ENCODE results near the gene PIBF1. TPM values are rescaled to one million over a fixed set of nuclear protein-coding genes. Genes with fewer than 3 reads are reported as not detected.
A peak's percentile ranks its signal among the peaks of the same experiment; 100 is the strongest.

Gene PIBF1
- total RNA-seq, 1 experiment from 2014 or later, result 4.8 TPM

GRCh38 chr13:73055813-73056564 is 274.1 kb downstream of the PIBF1 start:
- peak overlapping the region; percentile 33; the same call in 1 of the 2 replicates for H2AFZ ChIP-seq (ENCODE audit: low read length)
- no peaks in the 10 kb centered on the region for H3K27me3 ChIP-seq (ENCODE audit: low read length)
- peaks cover 38% of the 10 kb centered on the region for H3K79me2 ChIP-seq (ENCODE audit: low read length)
- peak overlapping the region; percentile 69 for H3K4me3 ChIP-seq (ENCODE audit: low read length)
- H3K27ac ChIP-seq (ENCODE audit: low read length), result peak overlapping the region; percentile 67
- intact Hi-C loops (cut with micrococcal nuclease), result loop anchor here (2.0 to 5.0 kb wide), 3 partner anchors 94 to 366 kb away; no protein-coding TSS in a partner anchor
- H3K9ac ChIP-seq (ENCODE audit: low read length), result peak overlapping the region; percentile 73; the same call in 1 of the 2 replicates
- H3F3A ChIP-seq (ENCODE audit: low read length, unreplicated experiment), result peaks cover 3% of the 10 kb centered on the region
- H3K9me2 ChIP-seq (replicated peaks; ENCODE audit: low read length), result no peaks in the 10 kb centered on the region
- peaks cover 9% of the 10 kb centered on the region for H3K36me3 ChIP-seq (ENCODE audit: low read depth, low read length)
- H3K4me2 ChIP-seq (ENCODE audit: low read length), result peak overlapping the region; percentile 89
- ChIA-PET CTCF (no interaction called here), POLR2A (ENCODE audit: unreplicated experiment) (interaction anchor here (0.6 kb wide), 1 partner anchor 14 kb away, joined by 4 read pairs; no protein-coding TSS in a partner anchor)
- ATAC-seq (peak; percentile 19), DNase-seq (peak; percentile 89)
- peaks cover 10% of the 10 kb centered on the region for H4K20me1 ChIP-seq (ENCODE audit: low read length)
- H3K4me1 ChIP-seq (ENCODE audit: insufficient read depth, low read length), result peaks cover 28% of the 10 kb centered on the region
- TF ChIP-seq EZH2phosphoT487 (IDR thresholded peaks at IDR 0.05; ENCODE audit: borderline replicate concordance, low read length) (no peak), CTCF (conservative IDR thresholded peaks at IDR 0.05; ENCODE audit: low read depth, low read length) (no peak), EZH2 (IDR thresholded peaks at IDR 0.05; ENCODE audit: low read length, unreplicated experiment) (no peak)
- no peaks in the 10 kb centered on the region for H3K9me3 ChIP-seq (ENCODE audit: low read length)
- no TSS peak for BruUV-seq (replicated peaks)

GRCh38 chr13:73056565-73056962 is 274.6 kb downstream of the PIBF1 start:
- H3K4me2 ChIP-seq (ENCODE audit: low read length), result peak overlapping the region; percentile 89
- H3K27me3 ChIP-seq (ENCODE audit: low read length), result no peaks in the 10 kb centered on the region
- peaks cover 3% of the 10 kb centered on the region for H3F3A ChIP-seq (ENCODE audit: low read length, unreplicated experiment)
- no TSS peak for BruUV-seq (replicated peaks)
- H3K27ac ChIP-seq (ENCODE audit: low read length), result peak overlapping the region; percentile 67
- H4K20me1 ChIP-seq (ENCODE audit: low read length), result peaks cover 16% of the 10 kb centered on the region
- no peaks in the 10 kb centered on the region for H3K9me3 ChIP-seq (ENCODE audit: low read length)
- peaks cover 28% of the 10 kb centered on the region for H3K4me1 ChIP-seq (ENCODE audit: insufficient read depth, low read length)
- H3K9ac ChIP-seq (ENCODE audit: low read length), result peak overlapping the region; percentile 73
- POLR2A ChIA-PET (ENCODE audit: unreplicated experiment), result interaction anchor here (0.6 kb wide), 1 partner anchor 1056 kb away, joined by 3 read pairs; no protein-coding TSS in a partner anchor
- H3K79me2 ChIP-seq (ENCODE audit: low read length), result peaks cover 43% of the 10 kb centered on the region
- H3K9me2 ChIP-seq (replicated peaks; ENCODE audit: low read length), result no peaks in the 10 kb centered on the region
- H2AFZ ChIP-seq (ENCODE audit: low read length), result no peak overlapping the region
- DNase-seq (no peak), ATAC-seq (no peak)
- peak overlapping the region; percentile 69 for H3K4me3 ChIP-seq (ENCODE audit: low read length)
- CTCF ChIA-PET, result no interaction called here
- TF ChIP-seq CTCF (conservative IDR thresholded peaks at IDR 0.05; ENCODE audit: low read depth, low read length), result no peak
- TF ChIP-seq EZH2 (IDR thresholded peaks at IDR 0.05; ENCODE audit: low read length, unreplicated experiment), result no peak
- TF ChIP-seq EZH2phosphoT487 (IDR thresholded peaks at IDR 0.05; ENCODE audit: borderline replicate concordance, low read length), result no peak
- peaks cover 14% of the 10 kb centered on the region for H3K36me3 ChIP-seq (ENCODE audit: low read depth, low read length)
- intact Hi-C loops (cut with micrococcal nuclease), result loop anchor here (2.0 to 5.0 kb wide), 3 partner anchors 94 to 366 kb away; no protein-coding TSS in a partner anchor

Measured in PC-3 (cell line).